ENCODE data around the gene AEBP1.

The AEBP1 gene

GRCh38 chr7:44106311-44107065, 2.3 kb downstream of the AEBP1 start:
- no peak for DNase-seq

- DNase-seq = no peak
These were observed 3.2 kb downstream of the AEBP1 start for GRCh38 chr7:44107116-44107960.

- DNase-seq = no peak
These were observed 4.0 kb downstream of the AEBP1 start for GRCh38 chr7:44107961-44108767.

GRCh38 chr7:44108768-44109750, 4.9 kb downstream of the AEBP1 start:
- no peak for DNase-seq

- no peak for DNase-seq
These were observed 5.8 kb downstream of the AEBP1 start for GRCh38 chr7:44109991-44110390.

GRCh38 chr7:44110719-44111635, 6.8 kb downstream of the AEBP1 start:
- DNase-seq = no peak

GRCh38 chr7:44111761-44112160, 7.6 kb downstream of the AEBP1 start:
- DNase-seq = no peak

GRCh38 chr7:44112231-44112996, 8.3 kb downstream of the AEBP1 start:
- no peak for DNase-seq

- no peak for DNase-seq
These were observed 9.0 kb downstream of the AEBP1 start for GRCh38 chr7:44112997-44113763.

- no peak for DNase-seq
These were observed 9.7 kb downstream of the AEBP1 start for GRCh38 chr7:44113764-44114354.

GRCh38 chr7:44114586-44115310, 10.6 kb downstream of the AEBP1 start:
- no peak for DNase-seq

GRCh38 chr7:44116087-44116788, 12.1 kb downstream of the AEBP1 start:
- no peak for DNase-seq

- DNase-seq = no peak
These were observed 12.9 kb downstream of the AEBP1 start for GRCh38 chr7:44116789-44117666.

- no peak for DNase-seq
These were observed 13.8 kb downstream of the AEBP1 start for GRCh38 chr7:44117801-44118429.

GRCh38 chr7:44119829-44120380, 15.8 kb downstream of the AEBP1 start:
- DNase-seq = no peak

GRCh38 chr7:44120395-44120794, 16.2 kb downstream of the AEBP1 start:
- no peak for DNase-seq
